GM03348 (cell line): Measurements from ENCODE around the gene THOC2.
A peak's percentile ranks its signal among the peaks of the same experiment; 100 is the strongest.
"Not testable (repeated sequence)": the region's sequence is repeated elsewhere in the genome, so short reads cannot be mapped to it uniquely, and the experiment has no call there.

ENCODE experiments used
- DNase-seq: peaks from one replicate; pipeline ENCODE4 v3.0.0; 2012; ENCODE audit warnings: low spot score

The THOC2 gene

GRCh38 chrX:123738378-123738940 is 5.6 kb upstream of the THOC2 start:
- no peak for DNase-seq

GRCh38 chrX:123736333-123736921 is 3.6 kb upstream of the THOC2 start:
- peak; percentile 28 for DNase-seq

GRCh38 chrX:123735137-123735536 is 2.3 kb upstream of the THOC2 start:
- DNase-seq, result not testable (repeated sequence)

- DNase-seq, result not testable (repeated sequence)
Observed at GRCh38 chrX:123734079-123734478, 1.2 kb upstream of the THOC2 start.

- peak; percentile 40 for DNase-seq
Observed at GRCh38 chrX:123731987-123732669, 724 bp downstream of the THOC2 start.

GRCh38 chrX:123731258-123731986 is 1.4 kb downstream of the THOC2 start:
- DNase-seq, result peak; percentile 29

- no peak for DNase-seq
Observed at GRCh38 chrX:123728554-123728953, 4.3 kb downstream of the THOC2 start.

- DNase-seq, result no peak
Observed at GRCh38 chrX:123728016-123728415, 4.8 kb downstream of the THOC2 start.

GRCh38 chrX:123722193-123722592 is 10.7 kb downstream of the THOC2 start:
- DNase-seq, result not testable (repeated sequence)

- no peak for DNase-seq
Observed at GRCh38 chrX:123720486-123720885, 12.4 kb downstream of the THOC2 start.

- DNase-seq, result no peak
Observed at GRCh38 chrX:123713841-123714240, 19.0 kb downstream of the THOC2 start.

GRCh38 chrX:123713434-123713833 is 19.4 kb downstream of the THOC2 start:
- DNase-seq, result no peak

GRCh38 chrX:123711201-123711600 is 21.7 kb downstream of the THOC2 start:
- not testable (repeated sequence) for DNase-seq

GRCh38 chrX:123704781-123705180 is 28.1 kb downstream of the THOC2 start:
- DNase-seq, result no peak

GRCh38 chrX:123698979-123699520 is 33.8 kb downstream of the THOC2 start:
- no peak for DNase-seq

GRCh38 chrX:123696334-123696733 is 36.5 kb downstream of the THOC2 start:
- DNase-seq, result no peak

- DNase-seq, result no peak
Observed at GRCh38 chrX:123695242-123695641, 37.6 kb downstream of the THOC2 start.

GRCh38 chrX:123691776-123692175 is 41.1 kb downstream of the THOC2 start:
- no peak for DNase-seq

- DNase-seq, result no peak
Observed at GRCh38 chrX:123688524-123688923, 44.3 kb downstream of the THOC2 start.

- no peak for DNase-seq
Observed at GRCh38 chrX:123685232-123685631, 47.6 kb downstream of the THOC2 start.

- no peak for DNase-seq
Observed at GRCh38 chrX:123682186-123682585, 50.7 kb downstream of the THOC2 start.

- DNase-seq, result not testable (repeated sequence)
Observed at GRCh38 chrX:123679733-123680460, 53.0 kb downstream of the THOC2 start.
